HG03159 (cell line): ENCODE results near the gene TACR3.
"Not testable (repeated sequence)": the region's sequence is repeated elsewhere in the genome, so short reads cannot be mapped to it uniquely, and the experiment has no call there.

Source experiments
- ATAC-seq: cut with Tn5 transposase; IDR thresholded peaks from one replicate; pipeline ENCODE4 v1.9.1; 2021; ENCODE audit warnings: mild to moderate bottlenecking, moderate library complexity; ENCODE audit not compliant: unreplicated experiment

TACR3 gene

DNA sequence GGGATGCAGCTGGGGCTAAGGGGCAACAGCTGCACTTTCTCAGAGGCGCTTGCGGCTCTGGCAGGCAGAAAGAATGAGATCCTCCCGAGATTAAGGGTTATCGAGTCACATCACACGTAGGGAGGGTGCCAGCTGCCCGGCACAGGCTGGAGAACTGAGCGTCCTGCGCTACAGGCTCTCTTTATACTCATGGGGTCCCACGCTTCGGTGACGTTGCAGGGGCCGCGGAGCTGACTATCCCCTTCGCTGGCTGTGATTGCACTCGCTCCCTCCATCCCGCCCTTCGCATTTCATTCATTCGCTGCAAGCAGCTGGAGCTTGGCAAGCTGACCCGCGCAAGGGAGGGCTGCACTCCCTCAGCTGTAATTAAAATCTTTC lies at the start of gene TACR3:
TSS of gene TACR3 (minus strand) at position 156 of the 378 bp plus-strand sequence. CDS start 310 bp downstream, outside the sequence.
- ATAC-seq: no peak

DNA sequence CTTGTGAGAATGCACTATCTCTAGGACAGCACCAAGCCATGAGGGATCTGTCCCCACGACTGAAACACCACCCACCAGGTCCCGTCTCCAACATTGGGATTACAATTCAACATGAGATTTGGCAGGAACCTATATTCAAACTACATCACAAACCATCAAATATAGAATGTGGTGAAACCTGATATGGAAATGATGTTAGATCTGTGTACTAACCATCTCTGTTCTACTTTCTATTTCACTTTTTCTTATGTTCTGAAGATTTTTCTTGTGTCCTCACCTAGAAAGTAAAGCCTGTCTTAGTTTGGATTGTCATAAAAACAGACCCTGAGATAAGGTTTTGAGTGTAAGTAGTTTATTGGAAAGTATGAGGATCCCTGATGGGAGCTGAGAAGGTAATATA lies 37.8 kb upstream of the TACR3 start:
- peak; percentile 55 for ATAC-seq

GRCh38 chr4:103756741-103757140 lies 37.0 kb upstream of the TACR3 start:
- no peak for ATAC-seq

DNA sequence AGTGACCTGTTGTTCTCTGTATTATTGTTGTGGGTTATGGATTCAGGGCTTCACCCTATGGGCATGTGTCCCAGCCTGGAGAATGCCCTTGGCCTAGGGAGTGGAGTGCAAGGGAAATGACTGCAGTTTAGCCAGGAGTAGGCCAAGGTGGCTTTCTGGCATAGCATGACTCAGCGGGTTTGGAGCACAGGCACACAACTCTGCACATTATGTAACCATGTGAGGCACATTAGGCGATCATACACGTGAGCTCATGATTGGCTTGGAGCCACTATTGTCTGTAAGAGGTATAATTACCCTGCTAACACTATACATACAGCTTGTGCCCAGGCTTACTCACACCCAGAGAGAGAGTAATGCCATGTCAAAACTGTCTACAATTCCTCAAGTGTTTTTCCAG lies 35.1 kb upstream of the TACR3 start:
- ATAC-seq: no peak

- no peak for ATAC-seq
Measured at GRCh38 chr4:103753868-103754653, 34.3 kb upstream of the TACR3 start.

GRCh38 chr4:103723150-103723549 lies 3.4 kb upstream of the TACR3 start:
- ATAC-seq: not testable (repeated sequence)

GRCh38 chr4:103721251-103721650 lies 1.5 kb upstream of the TACR3 start:
- ATAC-seq: no peak

GRCh38 chr4:103720661-103721060 lies 876 bp upstream of the TACR3 start:
- ATAC-seq: no peak

GRCh38 chr4:103719105-103719829 lies 518 bp downstream of the TACR3 start:
- ATAC-seq: no peak

DNA sequence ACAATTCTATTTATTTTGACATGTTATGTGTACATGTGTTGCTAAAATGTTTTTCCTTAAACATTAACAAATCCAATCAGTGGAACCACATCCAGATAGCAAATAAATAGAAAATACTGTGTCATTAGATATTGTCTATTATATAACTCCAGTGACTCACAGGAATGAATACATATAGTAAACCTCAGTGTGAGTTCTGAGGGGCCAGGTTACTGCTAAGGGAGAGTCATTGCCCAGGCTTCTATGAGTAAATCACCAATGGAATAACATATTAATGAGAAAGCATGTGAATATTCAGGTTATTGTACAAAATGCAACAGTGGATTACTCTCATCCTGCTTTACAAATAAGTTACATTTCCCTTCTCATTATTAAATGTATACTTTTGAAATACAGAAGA lies 27.2 kb downstream of the TACR3 start:
- ATAC-seq: no peak

DNA sequence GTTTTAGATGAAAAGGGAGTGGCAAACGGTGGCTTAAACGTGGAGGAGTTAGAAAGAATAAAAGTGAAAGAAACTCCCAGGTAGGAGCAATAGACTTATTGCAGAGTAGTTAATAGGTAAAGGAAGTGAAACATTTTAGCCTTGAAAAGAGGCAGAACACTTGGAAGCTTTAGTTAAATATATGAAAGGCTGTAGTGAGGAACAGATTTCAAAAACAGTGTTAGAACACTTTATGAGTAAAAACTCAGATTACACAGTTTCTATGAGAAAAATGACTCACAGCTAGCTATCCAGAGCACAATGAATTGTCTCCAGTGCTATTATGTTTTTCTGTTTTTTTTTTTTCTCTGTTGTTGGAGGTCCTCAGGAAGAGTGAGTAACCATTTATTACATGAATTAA lies 45.8 kb downstream of the TACR3 start:
- no peak for ATAC-seq

- not testable (repeated sequence) for ATAC-seq
Measured at GRCh38 chr4:103666764-103667163, 53.0 kb downstream of the TACR3 start.

- ATAC-seq: no peak
Measured at GRCh38 chr4:103664436-103665075, 55.2 kb downstream of the TACR3 start.

- ATAC-seq: no peak
Measured at GRCh38 chr4:103648541-103648940, 71.2 kb downstream of the TACR3 start.

DNA sequence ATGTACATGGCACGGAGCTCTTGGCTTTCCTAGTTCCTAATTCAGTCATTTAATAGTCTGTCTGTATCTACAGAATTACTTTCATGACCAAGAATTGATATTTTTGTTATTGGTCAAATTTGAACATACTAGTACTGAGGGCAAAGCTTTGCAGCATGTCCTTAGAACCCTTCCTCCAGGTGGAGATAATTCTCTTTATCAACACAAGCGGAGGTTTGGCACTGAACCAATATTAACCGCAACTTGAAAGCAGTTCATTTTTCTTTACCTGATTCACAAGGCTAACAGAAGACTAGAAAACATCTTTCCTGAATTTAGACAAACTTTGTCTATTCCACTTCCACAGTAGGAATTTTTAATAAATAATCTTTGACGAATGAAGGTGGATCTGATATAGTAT lies 73.8 kb downstream of the TACR3 start:
- ATAC-seq: no peak

DNA sequence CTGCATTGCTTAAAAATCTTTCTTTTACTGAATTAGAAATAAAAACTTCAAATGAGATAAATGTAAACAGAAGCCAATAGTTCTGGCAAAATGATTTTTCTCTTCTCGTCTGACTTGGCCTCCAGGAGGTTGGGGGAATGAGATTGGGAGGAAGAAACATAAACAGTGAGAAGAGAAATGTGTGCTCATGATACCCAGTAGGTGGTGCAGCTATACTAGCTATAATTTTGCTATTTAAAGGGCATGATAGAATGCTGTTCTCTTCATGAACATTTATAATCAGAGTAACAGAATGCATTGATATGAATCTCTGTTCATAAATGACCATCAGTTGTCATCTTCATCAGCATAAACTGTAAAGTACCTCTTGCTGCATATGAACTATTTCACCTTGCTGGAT lies 85.5 kb downstream of the TACR3 start:
- no peak for ATAC-seq

GRCh38 chr4:103626296-103626695 lies 93.5 kb downstream of the TACR3 start:
- ATAC-seq: no peak

- ATAC-seq: no peak
Measured at GRCh38 chr4:103591841-103592240, 127.9 kb downstream of the TACR3 start.

- no peak for ATAC-seq
Measured at GRCh38 chr4:103567591-103567990, 152.2 kb downstream of the TACR3 start.

DNA sequence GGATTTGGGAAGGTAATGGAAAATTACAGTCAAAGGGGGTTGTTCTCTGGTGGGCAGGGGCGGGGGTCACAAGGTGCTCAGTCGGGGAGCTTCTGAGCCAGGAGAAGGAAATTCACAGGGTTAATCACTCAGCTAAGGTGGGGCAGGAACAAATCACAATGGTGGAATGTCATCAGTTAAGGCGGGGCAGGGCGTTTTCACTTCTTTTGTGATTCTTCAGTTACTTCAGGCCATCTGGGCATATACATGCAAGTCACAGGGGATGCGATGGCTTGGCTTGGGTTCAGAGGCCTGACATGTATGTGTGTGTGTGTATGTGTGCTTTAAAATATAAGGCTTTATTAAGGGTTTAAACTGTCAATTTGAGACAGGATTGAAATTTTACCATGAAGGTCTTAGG lies 160.6 kb downstream of the TACR3 start:
- not testable (repeated sequence) for ATAC-seq
